Measurements from ENCODE around the gene STMND1.

Gene STMND1

GRCh38 chr6:17081273-17081672 is 20.6 kb upstream of the STMND1 start:
- no peak for TF ChIP-seq FOXM1 (IDR thresholded peaks at IDR 0.05; ENCODE audit: borderline replicate concordance, low read depth)
- no peak for TF ChIP-seq ZBTB7A (IDR thresholded peaks at IDR 0.05; ENCODE audit: low read depth)
- no peak for TF ChIP-seq CREB1 (IDR thresholded peaks at IDR 0.05; ENCODE audit: low read depth)
- no peak for TF ChIP-seq TCF12 (IDR thresholded peaks at IDR 0.05; ENCODE audit: low read depth)
- no peak for TF ChIP-seq USF1 (IDR thresholded peaks at IDR 0.05)
- no peak for TF ChIP-seq RAD21 (IDR thresholded peaks at IDR 0.05; ENCODE audit: low read depth)
- no peak for TF ChIP-seq TEAD4 (IDR thresholded peaks at IDR 0.05)
- no peak for TF ChIP-seq MAX (IDR thresholded peaks at IDR 0.05)
- TF ChIP-seq EP300 (IDR thresholded peaks at IDR 0.05; ENCODE audit: borderline replicate concordance) = no peak
- no peak for TF ChIP-seq CEBPB (IDR thresholded peaks at IDR 0.05)
- no peak for TF ChIP-seq NFIC (IDR thresholded peaks at IDR 0.05)
- TF ChIP-seq TAF1 (IDR thresholded peaks at IDR 0.05; ENCODE audit: low read depth) = no peak

GRCh38 chr6:17081860-17082508 is 19.9 kb upstream of the STMND1 start:
- no peak for TF ChIP-seq YY1 (IDR thresholded peaks at IDR 0.05; ENCODE audit: low read depth)
- no peak for TF ChIP-seq EP300 (IDR thresholded peaks at IDR 0.05; ENCODE audit: borderline replicate concordance)
- no peak for TF ChIP-seq TCF12 (IDR thresholded peaks at IDR 0.05; ENCODE audit: low read depth)
- TF ChIP-seq NFIC (IDR thresholded peaks at IDR 0.05) = no peak
- TF ChIP-seq CREB1 (IDR thresholded peaks at IDR 0.05; ENCODE audit: low read depth) = no peak
- TF ChIP-seq MAX (IDR thresholded peaks at IDR 0.05) = no peak
- TF ChIP-seq TEAD4 (IDR thresholded peaks at IDR 0.05) = no peak
- TF ChIP-seq CEBPB (IDR thresholded peaks at IDR 0.05) = no peak
- TF ChIP-seq ZBTB7A (IDR thresholded peaks at IDR 0.05; ENCODE audit: low read depth) = no peak
- no peak for TF ChIP-seq EGR1 (IDR thresholded peaks at IDR 0.05)
- no peak for TF ChIP-seq FOXM1 (IDR thresholded peaks at IDR 0.05; ENCODE audit: borderline replicate concordance, low read depth)
- no peak for TF ChIP-seq RAD21 (IDR thresholded peaks at IDR 0.05; ENCODE audit: low read depth)

- no peak for TF ChIP-seq REST (IDR thresholded peaks at IDR 0.05; ENCODE audit: low read depth)
- no peak for TF ChIP-seq NFIC (IDR thresholded peaks at IDR 0.05)
- no peak for TF ChIP-seq FOXM1 (IDR thresholded peaks at IDR 0.05; ENCODE audit: borderline replicate concordance, low read depth)
- TF ChIP-seq TEAD4 (IDR thresholded peaks at IDR 0.05) = no peak
- no peak for TF ChIP-seq EP300 (IDR thresholded peaks at IDR 0.05; ENCODE audit: borderline replicate concordance)
- TF ChIP-seq MAX (IDR thresholded peaks at IDR 0.05) = no peak
- TF ChIP-seq EGR1 (IDR thresholded peaks at IDR 0.05) = no peak
- no peak for TF ChIP-seq CREB1 (IDR thresholded peaks at IDR 0.05; ENCODE audit: low read depth)
- TF ChIP-seq TCF12 (IDR thresholded peaks at IDR 0.05; ENCODE audit: low read depth) = no peak
- no peak for TF ChIP-seq YY1 (IDR thresholded peaks at IDR 0.05; ENCODE audit: low read depth)
- no peak for TF ChIP-seq ZBTB7A (IDR thresholded peaks at IDR 0.05; ENCODE audit: low read depth)
- no peak for TF ChIP-seq RAD21 (IDR thresholded peaks at IDR 0.05; ENCODE audit: low read depth)
- no peak for TF ChIP-seq CEBPB (IDR thresholded peaks at IDR 0.05)
- no peak for TF ChIP-seq TAF1 (IDR thresholded peaks at IDR 0.05; ENCODE audit: low read depth)
- TF ChIP-seq USF1 (IDR thresholded peaks at IDR 0.05) = no peak
Measured at GRCh38 chr6:17083397-17083796, 18.5 kb upstream of the STMND1 start.

- no peak for TF ChIP-seq EGR1 (IDR thresholded peaks at IDR 0.05)
- peak; percentile 47 for TF ChIP-seq CEBPB (IDR thresholded peaks at IDR 0.05)
- TF ChIP-seq RAD21 (IDR thresholded peaks at IDR 0.05; ENCODE audit: low read depth) = peak; percentile 67
- no peak for TF ChIP-seq FOXM1 (IDR thresholded peaks at IDR 0.05; ENCODE audit: borderline replicate concordance, low read depth)
- no peak for TF ChIP-seq NFIC (IDR thresholded peaks at IDR 0.05)
- no peak for TF ChIP-seq TEAD4 (IDR thresholded peaks at IDR 0.05)
- TF ChIP-seq REST (IDR thresholded peaks at IDR 0.05; ENCODE audit: low read depth) = no peak
Measured at GRCh38 chr6:17086469-17086868, 15.4 kb upstream of the STMND1 start.

- TF ChIP-seq USF1 (IDR thresholded peaks at IDR 0.05) (no peak), FOXM1 (IDR thresholded peaks at IDR 0.05; ENCODE audit: borderline replicate concordance, low read depth) (no peak), EP300 (IDR thresholded peaks at IDR 0.05; ENCODE audit: borderline replicate concordance) (no peak), TEAD4 (IDR thresholded peaks at IDR 0.05) (no peak), YY1 (IDR thresholded peaks at IDR 0.05; ENCODE audit: low read depth) (no peak), CEBPB (IDR thresholded peaks at IDR 0.05) (no peak), EGR1 (IDR thresholded peaks at IDR 0.05) (no peak), TCF12 (IDR thresholded peaks at IDR 0.05; ENCODE audit: low read depth) (no peak), CREB1 (IDR thresholded peaks at IDR 0.05; ENCODE audit: low read depth) (no peak)
Measured at GRCh38 chr6:17088091-17088611, 13.7 kb upstream of the STMND1 start.
